A673 (cell line): ENCODE data around the gene B3GAT2. TPM values are rescaled to one million over a fixed set of nuclear protein-coding genes. Genes with fewer than 3 reads are reported as not detected.

ENCODE experiments used
- BruUV-seq: library from RNA; stranded (reverse); fragments of 400-500 nt; replicated peaks from 2 replicates; lab custom pipeline; 2021; lab: Mats Ljungman, UMichigan
- CTCF ChIA-PET: fragments of 300-600 bp; sonication (Branson Sonifier 250); formaldehyde crosslinking; loops from one replicate; lab custom pipeline; 2022; ENCODE audit warnings: antibody characterized with exemption; lab: Charles Lee
- POLR2A ChIA-PET: fragments of 300-600 bp; sonication (Branson Sonifier 250); formaldehyde crosslinking; loops from one replicate; lab custom pipeline; 2022; ENCODE audit warnings: antibody characterized with exemption; ENCODE audit not compliant: low non-redundant PET; lab: Charles Lee
- DNase-seq: peaks from one replicate; pipeline ENCODE4 v3.0.0-alpha.2; 2015; ENCODE audit warnings: low spot score
- H3K27ac ChIP-seq: fragments of 200-600 bp; sonication (generic); 2 replicates; pipeline ENCODE4 v1.5.1; 2016; ENCODE audit warnings: mixed run types, low read depth, mild to moderate bottlenecking, mixed read lengths, antibody characterized with exemption, low read length; ENCODE audit not compliant: poor library complexity, severe bottlenecking
- H3K27me3 ChIP-seq: fragments of 200-600 bp; sonication (generic); replicated peaks from 2 replicates; pipeline ENCODE4 v1.6.1; 2017; ENCODE audit warnings: mixed run types, low read depth, mild to moderate bottlenecking, mixed read lengths, antibody characterized with exemption, low read length; ENCODE audit not compliant: insufficient read depth, poor library complexity
- H3K36me3 ChIP-seq: fragments of 200-600 bp; sonication (generic); 2 replicates; pipeline ENCODE4 v1.6.1; 2016; ENCODE audit warnings: mixed run types, mild to moderate bottlenecking, mixed read lengths, antibody characterized with exemption, low read length; ENCODE audit not compliant: insufficient read depth, poor library complexity, severe bottlenecking
- H3K4me1 ChIP-seq: fragments of 200-600 bp; sonication (generic); 2 replicates; pipeline ENCODE4 v1.6.1; 2017; ENCODE audit warnings: mixed run types, mild to moderate bottlenecking, mixed read lengths, antibody characterized with exemption, low read length; ENCODE audit not compliant: insufficient read depth, poor library complexity, severe bottlenecking
- H3K4me3 ChIP-seq: fragments of 200-600 bp; sonication (generic); 2 replicates; pipeline ENCODE4 v1.5.1; 2016; ENCODE audit warnings: low read depth, mixed run types, mild to moderate bottlenecking, mixed read lengths, low read length; ENCODE audit not compliant: poor library complexity, severe bottlenecking
- H3K9me3 ChIP-seq: fragments of 200-600 bp; sonication (generic); 2 replicates; pipeline ENCODE4 v1.6.1; 2016; ENCODE audit warnings: mixed run types, low read depth, mild to moderate bottlenecking, mixed read lengths, antibody characterized with exemption, low read length; ENCODE audit not compliant: poor library complexity, severe bottlenecking
- EZH2 ChIP-seq: fragments of 200-600 bp; sonication (generic); IDR thresholded peaks from 2 replicates; pipeline ENCODE4 v1.6.1; 2017; ENCODE audit warnings: borderline replicate concordance, low read depth, mild to moderate bottlenecking, mixed read lengths, antibody characterized with exemption, low read length; ENCODE audit not compliant: poor library complexity, severe bottlenecking
- intact Hi-C: fragments of 100-400 bp; cut with micrococcal nuclease; formaldehyde crosslinking; loops from one replicate; pipeline ENCODE4 v1.10.0; 2022; ENCODE audit not compliant: unreplicated experiment
- total RNA-seq: library from RNA; stranded (reverse); gene quantifications from 2 replicates; pipeline ENCODE4 v1.2.3, GENCODE V29; 2021
- TF ChIP-seq, protein P1 (sequence below): fragments of 300-800, 200-600 bp; sonication (generic); conservative IDR thresholded peaks from 2 replicates; pipeline ENCODE4 v1.5.1; 2017; ENCODE audit warnings: low read depth, mild to moderate bottlenecking, antibody characterized with exemption, low read length, moderate library complexity, mixed read lengths

The B3GAT2 gene
- total RNA-seq, 1 experiment from 2014 or later: not detected

DNA sequence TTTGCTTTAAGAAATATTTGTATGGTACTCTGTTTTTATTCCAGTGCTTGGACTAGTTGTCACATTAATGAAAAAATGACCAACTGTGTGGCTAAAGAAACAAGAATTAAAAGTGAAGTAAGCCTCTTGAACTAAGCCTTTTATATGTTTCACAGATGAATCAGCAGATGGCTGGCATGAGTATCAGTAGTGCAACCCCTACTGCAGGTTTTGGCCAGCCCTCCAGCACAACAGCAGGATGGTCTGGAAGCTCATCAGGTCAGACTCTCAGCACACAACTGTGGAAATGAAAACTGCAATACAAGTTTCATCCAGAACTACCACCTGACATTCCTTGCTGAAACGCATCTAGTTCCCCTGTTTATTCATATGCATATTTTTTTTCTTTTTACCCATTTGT lies 96.8 kb downstream of the B3GAT2 start:
- DNase-seq: no peak
- CTCF ChIA-PET: no interaction called here

DNA sequence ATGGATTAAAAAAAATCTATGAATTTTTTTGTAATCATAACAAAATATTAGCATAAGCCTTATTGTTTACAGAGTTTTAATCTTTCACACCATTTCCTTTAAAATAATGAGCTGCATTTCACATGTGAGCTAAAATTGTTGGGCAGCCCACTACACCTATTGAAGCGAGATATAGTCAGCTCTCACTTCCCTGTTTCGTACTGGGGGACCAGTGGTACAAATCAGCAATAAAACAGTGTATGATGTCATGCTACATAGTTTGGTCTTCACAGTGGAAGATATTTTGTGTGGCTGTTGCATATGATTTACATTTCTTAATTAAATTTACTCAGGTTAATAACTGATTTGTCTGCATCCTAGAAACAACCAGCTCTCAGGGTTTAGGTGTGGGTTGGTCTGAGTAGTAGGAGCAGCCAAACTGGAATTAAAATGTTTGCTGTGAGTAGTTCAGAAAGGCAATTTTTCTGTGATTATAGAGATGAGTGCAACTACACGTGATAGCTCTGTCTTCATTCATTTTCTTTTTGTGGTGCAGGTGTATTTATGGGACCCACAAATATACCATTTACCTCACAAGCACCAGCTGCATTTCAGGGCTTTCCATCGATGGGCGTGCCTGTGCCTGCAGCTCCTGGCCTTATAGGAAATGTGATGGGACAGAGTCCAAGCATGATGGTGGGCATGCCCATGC lies 99.3 kb downstream of the B3GAT2 start:
- TF ChIP-seq, protein P1, sequence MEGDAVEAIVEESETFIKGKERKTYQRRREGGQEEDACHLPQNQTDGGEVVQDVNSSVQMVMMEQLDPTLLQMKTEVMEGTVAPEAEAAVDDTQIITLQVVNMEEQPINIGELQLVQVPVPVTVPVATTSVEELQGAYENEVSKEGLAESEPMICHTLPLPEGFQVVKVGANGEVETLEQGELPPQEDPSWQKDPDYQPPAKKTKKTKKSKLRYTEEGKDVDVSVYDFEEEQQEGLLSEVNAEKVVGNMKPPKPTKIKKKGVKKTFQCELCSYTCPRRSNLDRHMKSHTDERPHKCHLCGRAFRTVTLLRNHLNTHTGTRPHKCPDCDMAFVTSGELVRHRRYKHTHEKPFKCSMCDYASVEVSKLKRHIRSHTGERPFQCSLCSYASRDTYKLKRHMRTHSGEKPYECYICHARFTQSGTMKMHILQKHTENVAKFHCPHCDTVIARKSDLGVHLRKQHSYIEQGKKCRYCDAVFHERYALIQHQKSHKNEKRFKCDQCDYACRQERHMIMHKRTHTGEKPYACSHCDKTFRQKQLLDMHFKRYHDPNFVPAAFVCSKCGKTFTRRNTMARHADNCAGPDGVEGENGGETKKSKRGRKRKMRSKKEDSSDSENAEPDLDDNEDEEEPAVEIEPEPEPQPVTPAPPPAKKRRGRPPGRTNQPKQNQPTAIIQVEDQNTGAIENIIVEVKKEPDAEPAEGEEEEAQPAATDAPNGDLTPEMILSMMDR: no peak
- no peak for TF ChIP-seq EZH2
- intact Hi-C loops: no loop called here
- Histone ChIP-seq H3K27me3 (no peaks in the 10 kb centered on the region), H3K36me3 (no peaks in the 10 kb centered on the region), H3K4me1 (no peaks in the 10 kb centered on the region), H3K27ac (no peak overlapping the region), H3K9me3 (no peaks in the 10 kb centered on the region), H3K4me3 (no peak overlapping the region)
- POLR2A ChIA-PET: no interaction called here
- DNase-seq: no peak
- no TSS peak for BruUV-seq
- CTCF ChIA-PET: no interaction called here

More for the DNA sequence above, 96.8 kb downstream of the B3GAT2 start:
- POLR2A ChIA-PET: no interaction called here
- Histone ChIP-seq H3K4me3 (no peak overlapping the region), H3K36me3 (no peaks in the 10 kb centered on the region), H3K27ac (no peak overlapping the region), H3K27me3 (no peaks in the 10 kb centered on the region), H3K9me3 (no peaks in the 10 kb centered on the region), H3K4me1 (no peaks in the 10 kb centered on the region)
- no TSS peak for BruUV-seq
- intact Hi-C loops: no loop called here
- TF ChIP-seq EZH2: no peak
- TF ChIP-seq, protein P1: no peak

DNA sequence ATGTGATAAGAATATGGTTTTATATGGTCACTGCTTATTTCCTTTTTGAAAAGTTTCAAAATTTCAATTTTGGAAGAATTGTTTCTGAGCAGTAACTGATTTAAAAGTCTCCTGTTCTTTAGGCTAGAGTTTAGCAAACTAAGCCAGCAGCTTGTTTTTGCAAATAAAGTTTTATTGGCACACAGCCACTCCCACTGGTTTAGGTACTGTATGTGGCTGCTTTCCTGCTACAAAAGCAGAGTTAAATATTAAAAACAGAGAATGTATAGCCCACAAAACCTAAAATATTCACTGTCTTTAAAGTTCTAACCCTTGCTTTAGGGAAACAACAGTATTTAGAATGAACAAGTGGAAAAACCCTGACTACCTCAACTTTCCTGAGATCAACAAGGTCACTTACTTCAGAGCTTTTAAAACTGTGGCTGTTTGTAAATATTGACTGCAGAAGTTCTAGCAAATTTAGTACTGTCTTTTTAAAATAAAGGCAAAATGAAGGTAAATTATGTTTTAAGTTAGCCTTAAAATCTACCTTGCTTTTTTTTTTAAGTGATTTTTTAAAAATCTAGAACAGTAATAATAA lies 104.1 kb downstream of the B3GAT2 start:
- Histone ChIP-seq H3K4me1 (no peaks in the 10 kb centered on the region), H3K4me3 (no peak overlapping the region), H3K36me3 (no peaks in the 10 kb centered on the region), H3K9me3 (no peaks in the 10 kb centered on the region), H3K27me3 (no peaks in the 10 kb centered on the region), H3K27ac (no peak overlapping the region)
- CTCF ChIA-PET: no interaction called here
- TF ChIP-seq, protein P1: no peak
- no peak for TF ChIP-seq EZH2
- no TSS peak for BruUV-seq
- intact Hi-C loops: no loop called here
- POLR2A ChIA-PET: no interaction called here
- DNase-seq: no peak
